CD14-positive monocyte (primary cell): ENCODE measurements around the gene RPS28. TPM values are rescaled to one million over a fixed set of nuclear protein-coding genes. Genes with fewer than 3 reads are reported as not detected.

Experiments
- DNase-seq, 3 donors: peaks; one replicate each; pipeline ENCODE4 v3.0.0-alpha.2; 2011 to 2022
- H2AFZ ChIP-seq: 2 replicates; pipeline ENCODE4 v1.6.0; 2012; ENCODE audit warnings: mild to moderate bottlenecking, low read depth, low read length, inconsistent platforms; ENCODE audit not compliant: insufficient read depth, poor library complexity, severe bottlenecking
- H3K27ac ChIP-seq, 2 donors: 1 replicate in 1 of 2; 2 replicates in 1 of 2; pipeline ENCODE4 v1.5.1; 2012 to 2013; ENCODE audit warnings: low read length in 2 of 2, control low read depth in 1 of 2, inconsistent platforms in 1 of 2, low read depth in 1 of 2, mild to moderate bottlenecking in 1 of 2
- H3K27me3 ChIP-seq, 2 donors: one replicate each; pipeline versions ENCODE4 v1.6.0 to v1.6.1; 2011 to 2013; ENCODE audit warnings: low read length in 2 of 2; ENCODE audit not compliant: control insufficient read depth in 2 of 2, insufficient read depth in 2 of 2
- H3K36me3 ChIP-seq, 2 donors: replicated peaks in 1 of 2; 1 replicate in 1 of 2; 2 replicates in 1 of 2; pipeline versions ENCODE4 v1.5.1 to v1.6.1; 2012 to 2013; ENCODE audit warnings: low read length in 2 of 2, control low read depth in 1 of 2, inconsistent platforms in 1 of 2, mild to moderate bottlenecking in 1 of 2; ENCODE audit not compliant: insufficient read depth in 2 of 2, control insufficient read depth in 1 of 2
- H3K4me1 ChIP-seq, 2 donors: 1 replicate in 1 of 2; 2 replicates in 1 of 2; pipeline versions ENCODE4 v1.5.1 to v1.6.1; 2012 to 2013; ENCODE audit warnings: low read length in 2 of 2, control low read depth in 1 of 2, inconsistent platforms in 1 of 2, mild to moderate bottlenecking in 1 of 2, moderate library complexity in 1 of 2; ENCODE audit not compliant: insufficient read depth in 2 of 2, control insufficient read depth in 1 of 2
- H3K4me2 ChIP-seq: replicated peaks from 2 replicates; pipeline ENCODE3; 2012; ENCODE audit warnings: low read length, moderate library complexity, mild to moderate bottlenecking; ENCODE audit not compliant: poor library complexity, severe bottlenecking; ENCODE audit errors: extremely low read depth
- H3K4me3 ChIP-seq, 3 experiments: fragments of 200-600 bp in 1 of 3; sonication (generic) in 1 of 3; replicated peaks in 1 of 3; 1 replicate in 2 of 3; 2 replicates in 1 of 3; pipeline ENCODE4 v1.5.1; 2011 to 2013; ENCODE audit warnings: low read length in 3 of 3, mild to moderate bottlenecking in 3 of 3, control low read depth in 2 of 3, low read depth in 2 of 3, inconsistent platforms in 1 of 3, moderate library complexity in 1 of 3
- H3K79me2 ChIP-seq: 2 replicates; pipeline ENCODE4 v1.6.0; 2012; ENCODE audit warnings: mild to moderate bottlenecking, control low read depth, inconsistent platforms, low read length, moderate library complexity; ENCODE audit not compliant: insufficient read depth
- H3K9ac ChIP-seq: 2 replicates; pipeline ENCODE4 v1.6.0; 2017; ENCODE audit warnings: low read length, mild to moderate bottlenecking; ENCODE audit not compliant: insufficient read depth, poor library complexity, severe bottlenecking
- H3K9me3 ChIP-seq, 2 donors: replicated peaks in 1 of 2; 1 replicate in 1 of 2; 2 replicates in 1 of 2; pipeline versions ENCODE4 v1.5.1 to v1.6.1; 2012 to 2013; ENCODE audit warnings: low read length in 2 of 2, control low read depth in 1 of 2; ENCODE audit not compliant: control insufficient read depth in 1 of 2, insufficient read depth in 1 of 2
- H4K20me1 ChIP-seq: 2 replicates; pipeline ENCODE4 v1.6.0; 2012; ENCODE audit warnings: mild to moderate bottlenecking, low read length, control low read depth, moderate library complexity; ENCODE audit not compliant: insufficient read depth
- H3K27ac Mint-ChIP-seq, 7 donors: one replicate each; pipeline ENCODE4 v1.8.0; 2020; ENCODE audit warnings: mild to moderate bottlenecking in 7 of 7, mixed read lengths in 7 of 7, moderate library complexity in 6 of 7, inconsistent platforms in 2 of 7
- H3K27me3 Mint-ChIP-seq, 3 donors: one replicate each; pipeline ENCODE4 v1.8.0; 2021 to 2022; ENCODE audit warnings: low read depth in 3 of 3, mild to moderate bottlenecking in 3 of 3, mixed read lengths in 3 of 3, moderate library complexity in 3 of 3, inconsistent platforms in 1 of 3
- H3K36me3 Mint-ChIP-seq, 2 donors: one replicate each; pipeline ENCODE4 v1.8.0; 2020; ENCODE audit warnings: mixed read lengths in 2 of 2, inconsistent platforms in 1 of 2, mild to moderate bottlenecking in 1 of 2
- H3K4me1 Mint-ChIP-seq: one replicate; pipeline ENCODE4 v1.8.0; 2020; ENCODE audit warnings: mild to moderate bottlenecking, mixed read lengths
- H3K4me3 Mint-ChIP-seq, 2 donors: one replicate each; pipeline ENCODE4 v1.8.0; 2020; ENCODE audit warnings: mild to moderate bottlenecking in 2 of 2, mixed read lengths in 2 of 2, moderate library complexity in 1 of 2
- H3K9me3 Mint-ChIP-seq, 7 donors: one replicate each; pipeline ENCODE4 v1.8.0; 2020 to 2022; ENCODE audit warnings: mixed read lengths in 7 of 7, mild to moderate bottlenecking in 6 of 7, moderate library complexity in 6 of 7, inconsistent platforms in 2 of 7
- WGBS: methylation state at CpG from one replicate; pipeline ENCODE4 v1.1.5; 2013; ENCODE audit warnings: missing lambda C conversion rate; ENCODE audit not compliant: insufficient coverage; 5-methylcytosine and 5-hydroxymethylcytosine counted together
- intact Hi-C, 2 donors: fragments of 100-400 bp; cut with micrococcal nuclease; formaldehyde crosslinking; loops; one replicate each; pipeline versions ENCODE4 v1.15.0 to v1.15.1; 2023
- polyA plus RNA-seq, 3 donors: library from polyadenylated mRNA; depleted of rRNA in 1 of 3; unstranded in 2 of 3; stranded (reverse) in 1 of 3; fragments of 300-500 nt in 2 of 3; fragments of >200 nt in 1 of 3; fragmentation: Illumina TruSeq in 2 of 3; gene quantifications; 1 replicate in 2 of 3; 2 replicates in 1 of 3; pipeline ENCODE4 v1.2.3, GENCODE V29; 2012 to 2021
- TF ChIP-seq, protein P1 (sequence below): fragments of 200-600 bp; IDR thresholded peaks from one replicate; pipeline ENCODE4 v1.8.0; 2022; ENCODE audit warnings: antibody characterized with exemption, mild to moderate bottlenecking

The RPS28 gene
- polyA plus RNA-seq, 3 donors: 539 to 1,104 (median 984) TPM

DNA sequence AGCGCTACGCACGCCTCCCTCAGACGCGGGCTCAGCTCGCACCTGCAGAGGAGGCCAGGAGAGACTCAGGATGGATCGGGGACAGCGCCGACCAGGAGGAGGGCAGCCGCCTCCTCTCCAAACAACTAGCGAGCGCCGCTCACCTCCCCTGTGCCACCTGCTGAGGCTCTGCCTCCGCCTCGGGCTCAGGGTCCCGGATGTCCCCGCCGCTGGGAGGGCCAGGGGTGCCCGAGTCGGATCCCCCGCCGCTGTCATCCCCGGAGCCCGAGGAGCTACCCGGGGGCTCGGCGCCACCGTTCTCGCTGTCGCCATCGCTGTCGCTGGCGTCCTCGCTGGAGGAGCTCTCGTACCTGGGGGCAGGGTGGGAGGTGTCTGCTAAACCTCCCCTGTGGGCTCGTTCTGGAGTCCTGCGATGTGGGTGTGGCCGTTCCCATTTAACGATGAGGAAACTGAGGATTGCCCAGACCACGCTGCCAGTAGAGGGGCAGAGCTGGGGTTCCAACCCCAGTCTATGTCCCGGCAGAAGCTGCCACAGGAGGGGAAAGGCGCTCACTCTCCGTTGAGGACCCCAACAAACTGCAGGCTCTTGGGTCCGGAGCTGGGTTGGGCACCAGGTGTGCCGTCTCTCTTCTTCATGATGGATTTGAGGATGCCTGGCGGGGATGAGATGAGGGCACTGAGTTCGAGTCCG lies 12.6 kb downstream of the RPS28 start:
- H3K4me3 Mint-ChIP-seq: peak overlapping the region in 1 of 2 donors; percentile 73
- H3K27me3 Mint-ChIP-seq: peaks cover 56 to 75% (median 70%) of the 10 kb centered on the region in 3 donors
- H3K36me3 Mint-ChIP-seq: no peaks in the 10 kb centered on the region
- H3K9me3 Mint-ChIP-seq: peaks cover 0 to 10% (median 2%) of the 10 kb centered on the region in 7 donors
- no peak for DNase-seq
- H2AFZ ChIP-seq: no peak overlapping the region
- no peak overlapping the region for H3K4me2 ChIP-seq
- H3K4me3 ChIP-seq: no peak overlapping the region
- H3K79me2 ChIP-seq: no peaks in the 10 kb centered on the region
- intact Hi-C loops: no loop called here
- H3K9ac ChIP-seq: no peak overlapping the region
- peaks cover 0 to 12% of the 10 kb centered on the region in 2 donors for H3K4me1 ChIP-seq
- TF ChIP-seq, protein P1, sequence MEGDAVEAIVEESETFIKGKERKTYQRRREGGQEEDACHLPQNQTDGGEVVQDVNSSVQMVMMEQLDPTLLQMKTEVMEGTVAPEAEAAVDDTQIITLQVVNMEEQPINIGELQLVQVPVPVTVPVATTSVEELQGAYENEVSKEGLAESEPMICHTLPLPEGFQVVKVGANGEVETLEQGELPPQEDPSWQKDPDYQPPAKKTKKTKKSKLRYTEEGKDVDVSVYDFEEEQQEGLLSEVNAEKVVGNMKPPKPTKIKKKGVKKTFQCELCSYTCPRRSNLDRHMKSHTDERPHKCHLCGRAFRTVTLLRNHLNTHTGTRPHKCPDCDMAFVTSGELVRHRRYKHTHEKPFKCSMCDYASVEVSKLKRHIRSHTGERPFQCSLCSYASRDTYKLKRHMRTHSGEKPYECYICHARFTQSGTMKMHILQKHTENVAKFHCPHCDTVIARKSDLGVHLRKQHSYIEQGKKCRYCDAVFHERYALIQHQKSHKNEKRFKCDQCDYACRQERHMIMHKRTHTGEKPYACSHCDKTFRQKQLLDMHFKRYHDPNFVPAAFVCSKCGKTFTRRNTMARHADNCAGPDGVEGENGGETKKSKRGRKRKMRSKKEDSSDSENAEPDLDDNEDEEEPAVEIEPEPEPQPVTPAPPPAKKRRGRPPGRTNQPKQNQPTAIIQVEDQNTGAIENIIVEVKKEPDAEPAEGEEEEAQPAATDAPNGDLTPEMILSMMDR: no peak
- WGBS: 24% methylated on average over 48 of the region's 48 CpGs
- H3K4me1 Mint-ChIP-seq: peaks cover 4% of the 10 kb centered on the region
- H3K36me3 ChIP-seq: no peaks in the 10 kb centered on the region
- peaks cover 21 to 39% of the 10 kb centered on the region in 2 donors for H3K27me3 ChIP-seq
- H3K27ac Mint-ChIP-seq: no peak overlapping the region
- H3K9me3 ChIP-seq: peaks cover 0 to 9% of the 10 kb centered on the region in 2 donors
- H3K27ac ChIP-seq: no peak overlapping the region
- H4K20me1 ChIP-seq: no peaks in the 10 kb centered on the region

DNA sequence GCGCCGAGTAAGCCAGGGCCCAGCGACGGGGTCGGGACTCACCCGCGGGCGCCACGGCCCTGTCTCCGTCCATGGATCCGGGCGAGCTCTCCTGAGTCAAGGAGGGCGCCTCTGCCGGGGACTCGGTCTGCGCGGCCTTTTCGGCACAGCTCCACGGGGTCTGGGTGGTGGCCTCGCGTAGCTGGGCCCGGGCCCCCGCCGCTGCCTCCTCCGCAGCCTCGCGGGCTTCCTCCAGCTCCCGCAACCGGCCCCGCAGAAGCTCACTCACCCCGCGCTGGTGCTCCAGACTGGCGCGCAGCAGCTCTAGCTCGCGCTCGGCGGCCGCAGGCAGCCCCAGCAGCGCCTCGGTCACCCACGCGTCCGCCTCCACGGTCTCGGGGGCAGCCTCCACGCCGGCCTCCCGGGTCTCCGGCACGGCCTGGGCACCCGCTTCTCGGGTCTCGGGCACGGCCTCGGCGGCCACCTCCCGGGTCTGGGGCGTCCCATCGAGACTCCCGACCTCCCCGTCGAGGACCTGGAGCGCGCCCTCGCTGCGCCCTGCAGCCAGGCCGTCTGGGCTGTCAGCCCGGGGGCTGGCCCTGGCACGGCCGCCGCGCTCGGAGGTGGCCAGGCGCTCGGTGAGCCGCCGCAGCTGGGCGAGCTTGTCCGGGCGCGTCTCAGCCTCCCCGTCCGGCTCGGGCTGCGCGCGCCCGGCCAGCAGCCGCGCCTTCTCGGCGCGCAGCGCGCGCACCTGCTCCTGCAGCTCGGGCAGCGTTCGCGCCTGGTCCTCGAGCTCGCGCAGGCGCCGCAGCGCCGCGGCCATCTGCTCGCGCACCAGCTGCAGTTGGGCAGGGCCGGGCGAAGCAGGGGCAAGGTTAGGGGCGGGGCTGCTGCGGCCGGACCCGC lies 13.4 kb downstream of the RPS28 start:
- 7% methylated on average over 117 of the region's 117 CpGs for WGBS
- TF ChIP-seq, protein P1: no peak
- H3K9me3 ChIP-seq: peaks cover 0 to 9% of the 10 kb centered on the region in 2 donors
- H3K4me1 ChIP-seq: peaks cover 0 to 12% of the 10 kb centered on the region in 2 donors
- no peak overlapping the region for H3K27ac Mint-ChIP-seq
- no peak for DNase-seq
- no peaks in the 10 kb centered on the region for H3K79me2 ChIP-seq
- no peak overlapping the region for H2AFZ ChIP-seq
- peak overlapping the region; percentile 36 for H3K4me2 ChIP-seq
- peaks cover 63 to 78% (median 77%) of the 10 kb centered on the region in 3 donors for H3K27me3 Mint-ChIP-seq
- no peaks in the 10 kb centered on the region for H3K36me3 ChIP-seq
- H3K4me3 ChIP-seq: no peak overlapping the region
- H3K27ac ChIP-seq: no peak overlapping the region
- no peaks in the 10 kb centered on the region for H3K36me3 Mint-ChIP-seq
- peak overlapping the region in 1 of 2 donors; percentile 73 for H3K4me3 Mint-ChIP-seq
- H3K9ac ChIP-seq: no peak overlapping the region
- H4K20me1 ChIP-seq: no peaks in the 10 kb centered on the region
- peaks cover 0 to 10% (median 2%) of the 10 kb centered on the region in 7 donors for H3K9me3 Mint-ChIP-seq
- H3K4me1 Mint-ChIP-seq: peaks cover 4% of the 10 kb centered on the region
- H3K27me3 ChIP-seq: peaks cover 23 to 47% of the 10 kb centered on the region in 2 donors
- intact Hi-C loops: no loop called here
